OCI-LY7 (cell line): ENCODE data around the gene BRDT.

Experiments used
- CTCF ChIP-seq: fragments of 200-600 bp; sonication (generic); conservative IDR thresholded peaks from 2 replicates; pipeline ENCODE4 v1.5.1; 2014; ENCODE audit warnings: mild to moderate bottlenecking, antibody characterized with exemption, low read length, moderate library complexity, mixed read lengths
- EZH2phosphoT487 ChIP-seq: fragments of 200-600 bp; sonication (generic); IDR thresholded peaks from 2 replicates; pipeline ENCODE4 v1.6.1; 2018; ENCODE audit warnings: low read depth, borderline replicate concordance, mild to moderate bottlenecking, mixed run types, antibody characterized with exemption, low read length, moderate library complexity, mixed read lengths

GRCh38 chr1:91993256-91993655 is 44.1 kb downstream of the BRDT start:
- TF ChIP-seq CTCF (no peak), EZH2phosphoT487 (no peak)
